GM18511 (cell line): Measurements from ENCODE around the gene WNK1.

Experiments used
- ATAC-seq: cut with Tn5 transposase; IDR thresholded peaks from one replicate; pipeline ENCODE4 v1.9.1; 2021; ENCODE audit warnings: mild to moderate bottlenecking, moderate library complexity; ENCODE audit not compliant: unreplicated experiment

The WNK1 gene

GRCh38 chr12:851913-852312 lies 99.5 kb downstream of the WNK1 start:
- no peak for ATAC-seq

DNA sequence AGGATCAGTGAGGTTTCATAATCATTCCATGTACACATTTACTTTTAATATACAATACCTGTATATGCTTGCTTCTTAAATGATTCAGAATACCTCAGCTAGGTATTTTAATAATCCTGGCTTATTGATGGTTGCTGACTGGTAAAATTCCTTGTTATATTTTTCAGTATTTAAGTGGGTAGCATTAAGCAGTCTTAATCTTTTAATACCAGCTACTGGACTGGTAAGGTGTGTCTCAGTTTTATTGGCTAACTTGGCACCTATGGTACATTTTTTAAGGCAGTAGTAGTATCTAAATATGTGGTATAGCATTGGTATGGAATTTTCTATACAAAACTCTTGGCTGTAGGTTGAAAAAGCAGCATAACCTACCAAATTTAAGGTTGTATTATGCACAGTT lies 100.5 kb downstream of the WNK1 start:
- no peak for ATAC-seq

DNA sequence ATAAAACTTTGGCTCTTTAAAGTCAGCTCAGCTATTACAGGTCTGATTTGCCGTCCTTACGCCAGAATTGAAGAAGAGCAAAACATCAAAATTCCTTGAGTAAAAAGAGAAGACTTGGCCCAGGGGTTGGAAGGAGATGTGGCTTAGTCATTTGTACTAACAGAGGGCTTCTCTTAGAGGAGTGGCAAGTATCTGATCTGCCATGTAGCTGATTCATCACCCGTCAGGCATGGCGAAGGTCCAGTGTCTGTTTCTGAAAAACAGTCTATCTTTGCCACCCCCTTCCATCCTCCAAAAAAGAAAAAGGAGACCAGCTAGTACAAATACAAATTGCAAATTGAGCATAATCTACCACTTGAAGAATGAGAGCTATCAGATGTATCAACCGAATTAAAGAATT lies 105.2 kb downstream of the WNK1 start:
- no peak for ATAC-seq

- no peak for ATAC-seq
These were observed 110.0 kb downstream of the WNK1 start for GRCh38 chr12:862303-862911.

- ATAC-seq: no peak
These were observed 110.9 kb downstream of the WNK1 start for GRCh38 chr12:863285-863684.

GRCh38 chr12:865614-866013 lies 113.2 kb downstream of the WNK1 start:
- ATAC-seq: no peak

- no peak for ATAC-seq
These were observed 115.5 kb downstream of the WNK1 start for GRCh38 chr12:867905-868304.

- no peak for ATAC-seq
These were observed 116.3 kb downstream of the WNK1 start for GRCh38 chr12:868722-869121.

DNA sequence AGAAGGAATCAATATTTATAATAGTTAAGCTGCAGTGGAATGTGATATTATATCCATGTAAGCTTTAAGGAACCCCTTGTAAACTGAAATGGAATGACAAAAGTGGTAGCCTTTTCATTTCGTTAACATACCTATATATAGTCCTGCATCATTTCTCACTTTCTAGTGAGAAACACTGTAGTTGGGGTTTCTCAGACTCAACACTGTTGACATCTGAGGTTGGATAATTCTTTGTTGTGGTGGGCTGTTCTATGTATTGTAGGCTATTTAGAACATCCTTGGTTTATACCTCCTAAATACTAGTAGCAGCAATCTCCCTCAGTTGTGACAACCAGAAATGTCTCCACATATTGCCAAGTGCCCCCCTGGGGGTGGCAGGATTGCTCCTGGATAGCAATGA lies 118.0 kb downstream of the WNK1 start:
- no peak for ATAC-seq

- ATAC-seq: no peak
These were observed 121.6 kb downstream of the WNK1 start for GRCh38 chr12:873954-874353.

DNA sequence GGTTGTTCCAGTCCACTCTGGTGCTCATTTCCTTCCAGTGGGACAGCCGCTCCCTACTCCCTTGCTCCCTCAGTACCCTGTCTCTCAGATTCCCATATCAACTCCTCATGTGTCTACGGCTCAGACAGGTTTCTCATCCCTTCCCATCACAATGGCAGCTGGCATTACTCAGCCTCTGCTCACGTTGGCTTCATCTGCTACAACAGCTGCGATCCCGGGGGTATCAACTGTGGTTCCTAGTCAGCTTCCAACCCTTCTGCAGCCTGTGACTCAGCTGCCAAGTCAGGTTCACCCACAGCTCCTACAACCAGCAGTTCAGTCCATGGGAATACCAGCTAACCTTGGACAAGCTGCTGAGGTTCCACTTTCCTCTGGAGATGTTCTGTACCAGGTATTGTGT lies 127.3 kb downstream of the WNK1 start:
- no peak for ATAC-seq

- no peak for ATAC-seq
These were observed 128.3 kb downstream of the WNK1 start for GRCh38 chr12:880656-881055.

- no peak for ATAC-seq
These were observed 132.5 kb downstream of the WNK1 start for GRCh38 chr12:884746-885414.

- ATAC-seq: no peak
These were observed 133.3 kb downstream of the WNK1 start for GRCh38 chr12:885701-886100.

- no peak for ATAC-seq
These were observed 133.8 kb downstream of the WNK1 start for GRCh38 chr12:886206-886605.

DNA sequence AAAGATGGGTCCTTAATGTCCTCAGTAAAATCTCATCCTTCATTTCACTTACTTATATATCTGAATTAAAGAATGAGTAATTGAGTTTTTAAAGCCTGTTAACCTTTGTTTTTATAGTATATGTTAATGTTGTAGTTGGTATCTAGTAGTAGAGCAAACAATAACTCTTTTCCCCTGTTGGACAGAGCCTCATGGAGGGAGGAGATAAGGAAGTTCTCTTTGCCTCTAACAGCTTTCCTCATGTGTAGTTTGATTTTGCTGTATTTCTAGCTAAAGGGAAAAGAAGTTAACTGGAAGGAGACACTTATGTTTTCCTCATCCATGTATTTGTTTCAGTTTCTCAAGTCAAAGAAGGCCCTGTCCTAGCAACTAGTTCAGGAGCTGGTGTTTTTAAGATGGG lies 141.8 kb downstream of the WNK1 start:
- ATAC-seq: no peak

DNA sequence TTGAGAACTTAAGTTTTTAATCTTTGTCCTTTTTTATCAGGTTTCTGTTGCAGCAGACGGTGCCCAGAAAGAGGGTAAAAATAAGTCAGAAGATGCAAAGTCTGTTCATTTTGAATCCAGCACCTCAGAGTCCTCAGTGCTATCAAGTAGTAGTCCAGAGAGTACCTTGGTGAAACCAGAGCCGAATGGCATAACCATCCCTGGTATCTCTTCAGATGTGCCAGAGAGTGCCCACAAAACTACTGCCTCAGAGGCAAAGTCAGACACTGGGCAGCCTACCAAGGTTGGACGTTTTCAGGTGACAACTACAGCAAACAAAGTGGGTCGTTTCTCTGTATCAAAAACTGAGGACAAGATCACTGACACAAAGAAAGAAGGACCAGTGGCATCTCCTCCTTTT lies 143.7 kb downstream of the WNK1 start:
- ATAC-seq: no peak

GRCh38 chr12:897386-897785 lies 145.0 kb downstream of the WNK1 start:
- no peak for ATAC-seq

- ATAC-seq: no peak
These were observed 150.2 kb downstream of the WNK1 start for GRCh38 chr12:902581-902980.

DNA sequence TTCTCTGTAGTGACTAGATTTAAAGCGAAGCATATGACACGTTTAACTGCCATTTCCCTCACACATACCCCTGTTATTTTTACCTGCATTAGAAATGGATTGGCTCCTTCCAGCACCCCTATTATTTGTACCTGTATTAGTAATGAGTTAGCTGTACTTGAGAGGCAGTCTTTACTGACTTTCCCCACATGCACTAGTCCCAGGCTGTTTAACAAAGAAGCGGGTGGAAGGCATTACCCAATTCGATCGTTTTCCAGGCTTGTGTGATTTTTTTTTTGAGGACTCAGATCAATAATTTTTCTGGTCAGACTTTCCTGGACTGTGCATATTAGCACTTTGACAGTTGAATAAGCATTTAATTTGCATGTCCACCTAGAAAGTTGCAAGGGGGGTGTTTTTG lies 150.7 kb downstream of the WNK1 start:
- no peak for ATAC-seq

GRCh38 chr12:904010-904414 lies 151.6 kb downstream of the WNK1 start:
- ATAC-seq: no peak

- no peak for ATAC-seq
These were observed 153.1 kb downstream of the WNK1 start for GRCh38 chr12:905261-906031.
